ENCODE results near the gene CSRP1. TPM values are rescaled to one million over a fixed set of nuclear protein-coding genes. Genes with fewer than 3 reads are reported as not detected.
"Not testable (repeated sequence)": the region's sequence is repeated elsewhere in the genome, so short reads cannot be mapped to it uniquely, and the experiment has no call there.

Gene CSRP1
- total RNA-seq, 1 donor from 2014 or later: 29.5 TPM

DNA sequence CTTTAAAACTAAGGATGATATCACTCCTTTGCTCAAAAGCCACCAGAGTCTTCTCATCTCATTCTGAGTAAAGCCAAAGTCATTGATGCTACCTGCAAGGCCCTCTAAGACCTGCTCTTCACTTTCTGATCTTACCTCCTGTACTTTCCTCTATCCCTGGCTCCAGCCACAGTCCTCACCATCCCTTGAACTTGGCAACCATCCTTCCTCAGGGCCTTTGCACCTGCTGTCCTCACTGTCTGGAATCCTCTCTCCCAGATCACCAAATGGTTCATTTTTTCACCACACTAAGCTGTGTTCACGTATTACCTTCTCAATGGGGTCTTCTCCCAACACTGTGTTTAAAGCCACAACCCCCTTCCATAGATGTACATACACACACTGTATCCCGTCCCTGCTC, 33.6 kb downstream of the CSRP1 start:
- TF ChIP-seq, protein P1, sequence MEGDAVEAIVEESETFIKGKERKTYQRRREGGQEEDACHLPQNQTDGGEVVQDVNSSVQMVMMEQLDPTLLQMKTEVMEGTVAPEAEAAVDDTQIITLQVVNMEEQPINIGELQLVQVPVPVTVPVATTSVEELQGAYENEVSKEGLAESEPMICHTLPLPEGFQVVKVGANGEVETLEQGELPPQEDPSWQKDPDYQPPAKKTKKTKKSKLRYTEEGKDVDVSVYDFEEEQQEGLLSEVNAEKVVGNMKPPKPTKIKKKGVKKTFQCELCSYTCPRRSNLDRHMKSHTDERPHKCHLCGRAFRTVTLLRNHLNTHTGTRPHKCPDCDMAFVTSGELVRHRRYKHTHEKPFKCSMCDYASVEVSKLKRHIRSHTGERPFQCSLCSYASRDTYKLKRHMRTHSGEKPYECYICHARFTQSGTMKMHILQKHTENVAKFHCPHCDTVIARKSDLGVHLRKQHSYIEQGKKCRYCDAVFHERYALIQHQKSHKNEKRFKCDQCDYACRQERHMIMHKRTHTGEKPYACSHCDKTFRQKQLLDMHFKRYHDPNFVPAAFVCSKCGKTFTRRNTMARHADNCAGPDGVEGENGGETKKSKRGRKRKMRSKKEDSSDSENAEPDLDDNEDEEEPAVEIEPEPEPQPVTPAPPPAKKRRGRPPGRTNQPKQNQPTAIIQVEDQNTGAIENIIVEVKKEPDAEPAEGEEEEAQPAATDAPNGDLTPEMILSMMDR (IDR thresholded peaks at IDR 0.05): no peak
- Mint-ChIP-seq H3K4me1 (peaks cover 7% of the 10 kb centered on the region), H3K36me3 (ENCODE audit: low read depth) (no peaks in the 10 kb centered on the region), H3K27me3 (peaks cover 45% of the 10 kb centered on the region), H3K4me3 (no peak overlapping the region), H3K9me3 (no peaks in the 10 kb centered on the region), H3K27ac (no peak overlapping the region)
- DNase-seq (no peak), ATAC-seq (ENCODE audit: low read depth) (no peak)
- intact Hi-C loops (cut with micrococcal nuclease): no loop called here
- POLR2A ChIA-PET: no interaction called here
- CTCF ChIA-PET: no interaction called here

DNA sequence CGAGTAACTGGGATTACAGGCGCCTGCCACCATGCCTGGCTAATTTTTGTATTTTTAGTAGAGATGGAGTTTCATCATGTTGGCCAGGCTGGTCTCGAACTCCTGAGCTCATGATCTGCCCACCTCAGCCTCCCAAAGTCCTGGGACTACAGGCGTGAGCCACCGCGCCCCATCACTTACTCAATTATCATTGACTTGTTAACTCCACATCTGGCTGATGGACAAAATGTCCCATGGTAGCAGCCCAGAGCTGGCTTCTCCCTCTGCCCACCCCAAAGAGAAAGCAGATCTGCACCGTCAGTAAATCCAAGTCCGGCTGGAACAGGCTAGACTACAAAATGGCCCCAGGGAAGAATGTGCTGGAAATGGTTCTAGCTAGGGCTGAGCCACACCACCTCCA, 34.6 kb downstream of the CSRP1 start:
- H3K4me3 Mint-ChIP-seq; intact Hi-C loops (cut with micrococcal nuclease); CTCF ChIA-PET; H3K27ac Mint-ChIP-seq; DNase-seq; H3K9me3 Mint-ChIP-seq; ATAC-seq (ENCODE audit: low read depth); H3K4me1 Mint-ChIP-seq; H3K36me3 Mint-ChIP-seq (ENCODE audit: low read depth): not testable (repeated sequence)
- POLR2A ChIA-PET: interaction anchor here (0.6 to 0.7 kb wide), 3 partner anchors 72 to 426 kb away, joined by 4 to 10 read pairs (median 4); no protein-coding TSS in a partner anchor
- H3K27me3 Mint-ChIP-seq: peaks cover 52% of the 10 kb centered on the region

GRCh38 chr1:201471772-201472171, 35.2 kb downstream of the CSRP1 start:
- no peak for DNase-seq
- ChIA-PET CTCF (no interaction called here), POLR2A (interaction anchor here (0.6 to 0.7 kb wide), 2 partner anchors 332 to 426 kb away, joined by 4 to 10 read pairs; no protein-coding TSS in a partner anchor)
- ATAC-seq (ENCODE audit: low read depth): no peak
- TF ChIP-seq, protein P1 (IDR thresholded peaks at IDR 0.05): no peak
- Mint-ChIP-seq H3K27ac (no peak overlapping the region), H3K4me1 (peaks cover 7% of the 10 kb centered on the region), H3K36me3 (ENCODE audit: low read depth) (no peaks in the 10 kb centered on the region), H3K9me3 (no peaks in the 10 kb centered on the region), H3K27me3 (peaks cover 52% of the 10 kb centered on the region), H3K4me3 (no peak overlapping the region)
- intact Hi-C loops (cut with micrococcal nuclease): no loop called here

GRCh38 chr1:201470581-201470980, 36.3 kb downstream of the CSRP1 start:
- ChIA-PET POLR2A (no interaction called here), CTCF (no interaction called here)
- Mint-ChIP-seq H3K27ac (no peak overlapping the region), H3K36me3 (ENCODE audit: low read depth) (no peaks in the 10 kb centered on the region), H3K27me3 (peaks cover 41% of the 10 kb centered on the region), H3K9me3 (no peaks in the 10 kb centered on the region), H3K4me1 (peaks cover 6% of the 10 kb centered on the region), H3K4me3 (no peak overlapping the region)
- TF ChIP-seq, protein P1 (IDR thresholded peaks at IDR 0.05): no peak
- intact Hi-C loops (cut with micrococcal nuclease): no loop called here
- ATAC-seq (ENCODE audit: low read depth): no peak
- DNase-seq: no peak

GRCh38 chr1:201469645-201470074, 37.3 kb downstream of the CSRP1 start:
- no peak for ATAC-seq (ENCODE audit: low read depth)
- no peak for DNase-seq
- Mint-ChIP-seq H3K4me3 (peak overlapping the region; percentile 56), H3K27me3 (peaks cover 43% of the 10 kb centered on the region), H3K27ac (no peak overlapping the region), H3K36me3 (ENCODE audit: low read depth) (no peaks in the 10 kb centered on the region), H3K4me1 (peaks cover 6% of the 10 kb centered on the region), H3K9me3 (no peaks in the 10 kb centered on the region)
- TF ChIP-seq, protein P1 (IDR thresholded peaks at IDR 0.05): no peak
- ChIA-PET POLR2A (no interaction called here), CTCF (no interaction called here)
- intact Hi-C loops (cut with micrococcal nuclease): no loop called here
